22Rv1 (cell line): ENCODE data around the gene IFNAR1.

Experiments used
- H3K27ac ChIP-seq: fragments of 450-650 bp; 2 replicates; pipeline ENCODE4 v1.5.1; 2017
- ZFX ChIP-seq: fragments of 450-650 bp; IDR thresholded peaks from 2 replicates; pipeline ENCODE4 v1.6.1; 2017; ENCODE audit warnings: antibody characterized with exemption, borderline replicate concordance
- TF ChIP-seq, protein P1 (sequence below): fragments of 450-650 bp; IDR thresholded peaks from 2 replicates; pipeline ENCODE4 v1.5.1; 2017; ENCODE audit warnings: mild to moderate bottlenecking

IFNAR1 gene

DNA sequence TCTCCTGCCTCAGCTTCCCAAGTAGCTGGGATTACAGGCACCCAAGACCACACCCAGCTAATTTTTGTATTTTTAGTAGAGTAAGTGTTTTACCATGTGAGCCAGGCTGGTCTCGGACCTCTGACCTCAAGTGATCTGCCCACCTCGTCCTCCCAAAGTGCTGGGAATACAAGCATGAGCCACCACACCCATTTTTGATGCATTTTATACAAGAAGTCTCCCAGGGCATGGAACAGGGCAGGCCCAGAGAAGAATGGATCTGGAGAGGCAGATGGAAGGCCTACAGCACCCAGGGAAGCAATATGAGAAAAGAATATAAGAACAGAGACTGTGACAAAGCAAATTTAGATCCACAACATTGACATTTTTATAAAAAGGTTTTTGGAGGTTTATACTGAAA lies 18.8 kb upstream of the IFNAR1 start:
- TF ChIP-seq ZFX, result no peak
- no peak overlapping the region for H3K27ac ChIP-seq

DNA sequence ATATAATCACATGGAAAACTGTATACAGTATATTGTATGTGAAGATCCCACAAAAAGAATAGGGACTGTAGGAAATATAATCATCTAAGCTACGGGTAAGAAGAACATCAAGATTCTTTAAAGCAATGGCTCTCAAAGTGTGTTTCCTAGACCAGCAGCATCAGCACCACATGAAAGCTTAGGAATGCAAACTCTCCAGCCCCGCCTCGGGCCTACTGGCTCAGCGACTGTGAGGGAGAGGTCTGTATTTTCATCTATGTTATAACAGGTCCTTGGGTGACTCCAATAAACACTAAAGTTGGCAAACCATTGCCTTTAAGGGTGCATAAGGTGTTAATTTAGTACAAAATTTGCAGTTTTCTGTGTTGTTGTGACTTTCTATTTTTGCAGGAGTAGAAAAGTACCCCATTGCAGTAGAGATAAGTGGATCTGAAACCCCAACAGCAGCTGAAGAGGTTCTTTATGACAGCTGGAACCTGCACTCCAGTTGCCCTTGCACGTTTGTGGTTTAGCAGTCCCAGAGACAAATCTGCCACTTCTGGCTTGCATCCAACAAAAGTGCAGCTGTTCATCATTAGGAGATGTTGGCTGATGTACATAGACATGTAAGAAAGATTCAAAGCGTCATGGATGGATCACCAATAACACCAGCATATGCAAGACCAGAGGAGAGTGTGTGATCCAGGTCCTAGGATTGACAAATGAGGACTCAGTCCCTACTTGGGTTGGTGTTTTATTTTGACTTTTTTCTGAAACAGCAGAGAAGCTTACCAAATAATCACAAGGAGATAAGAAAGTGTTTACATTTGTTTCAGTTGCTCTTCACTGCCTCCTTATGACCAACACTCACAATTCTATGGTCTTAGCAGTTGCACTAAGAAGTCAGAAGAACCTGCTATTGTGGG lies 15.9 kb upstream of the IFNAR1 start:
- H3K27ac ChIP-seq, result no peak overlapping the region
- no peak for TF ChIP-seq ZFX

DNA sequence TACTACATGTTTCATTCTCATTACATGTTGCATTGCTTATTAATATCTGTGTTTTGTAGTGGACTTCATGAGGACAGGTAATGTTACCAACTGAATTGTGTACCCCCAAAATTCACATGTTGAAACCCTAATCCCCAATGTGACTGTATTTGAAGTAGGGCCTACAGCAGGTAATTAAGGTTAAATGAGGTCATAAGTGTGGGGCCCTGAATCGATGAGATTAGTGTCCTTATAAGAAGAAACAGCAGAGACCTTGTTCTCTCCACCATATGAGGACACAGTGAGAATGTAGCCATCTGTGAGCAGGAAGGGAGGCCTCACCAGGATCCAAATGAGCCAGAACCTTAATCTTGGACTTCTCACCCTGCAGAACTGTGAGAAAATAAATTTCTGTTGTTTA lies 15.0 kb upstream of the IFNAR1 start:
- no peak overlapping the region for H3K27ac ChIP-seq
- TF ChIP-seq ZFX, result no peak
- TF ChIP-seq, protein P1, sequence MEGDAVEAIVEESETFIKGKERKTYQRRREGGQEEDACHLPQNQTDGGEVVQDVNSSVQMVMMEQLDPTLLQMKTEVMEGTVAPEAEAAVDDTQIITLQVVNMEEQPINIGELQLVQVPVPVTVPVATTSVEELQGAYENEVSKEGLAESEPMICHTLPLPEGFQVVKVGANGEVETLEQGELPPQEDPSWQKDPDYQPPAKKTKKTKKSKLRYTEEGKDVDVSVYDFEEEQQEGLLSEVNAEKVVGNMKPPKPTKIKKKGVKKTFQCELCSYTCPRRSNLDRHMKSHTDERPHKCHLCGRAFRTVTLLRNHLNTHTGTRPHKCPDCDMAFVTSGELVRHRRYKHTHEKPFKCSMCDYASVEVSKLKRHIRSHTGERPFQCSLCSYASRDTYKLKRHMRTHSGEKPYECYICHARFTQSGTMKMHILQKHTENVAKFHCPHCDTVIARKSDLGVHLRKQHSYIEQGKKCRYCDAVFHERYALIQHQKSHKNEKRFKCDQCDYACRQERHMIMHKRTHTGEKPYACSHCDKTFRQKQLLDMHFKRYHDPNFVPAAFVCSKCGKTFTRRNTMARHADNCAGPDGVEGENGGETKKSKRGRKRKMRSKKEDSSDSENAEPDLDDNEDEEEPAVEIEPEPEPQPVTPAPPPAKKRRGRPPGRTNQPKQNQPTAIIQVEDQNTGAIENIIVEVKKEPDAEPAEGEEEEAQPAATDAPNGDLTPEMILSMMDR, result no peak

DNA sequence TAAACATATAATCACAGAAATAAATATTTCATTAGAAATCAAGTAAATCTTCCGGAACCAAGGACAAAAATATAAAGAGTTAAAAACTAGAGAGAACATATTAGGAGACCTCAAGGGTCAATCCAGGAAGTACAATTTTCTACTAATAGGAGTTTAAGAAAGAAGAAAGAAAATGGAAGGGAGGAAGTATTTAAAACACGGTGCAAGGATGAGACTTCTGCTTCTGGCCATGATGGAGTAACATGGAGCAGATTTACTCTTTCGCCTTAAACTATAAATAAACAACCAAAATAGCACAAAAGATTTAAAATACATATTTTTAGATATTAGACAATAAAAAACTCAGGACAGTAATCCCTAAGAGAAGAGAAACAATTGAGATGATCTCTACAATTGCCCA lies 12.6 kb upstream of the IFNAR1 start:
- TF ChIP-seq ZFX, result no peak
- TF ChIP-seq, protein P1, result no peak
- H3K27ac ChIP-seq, result no peak overlapping the region

DNA sequence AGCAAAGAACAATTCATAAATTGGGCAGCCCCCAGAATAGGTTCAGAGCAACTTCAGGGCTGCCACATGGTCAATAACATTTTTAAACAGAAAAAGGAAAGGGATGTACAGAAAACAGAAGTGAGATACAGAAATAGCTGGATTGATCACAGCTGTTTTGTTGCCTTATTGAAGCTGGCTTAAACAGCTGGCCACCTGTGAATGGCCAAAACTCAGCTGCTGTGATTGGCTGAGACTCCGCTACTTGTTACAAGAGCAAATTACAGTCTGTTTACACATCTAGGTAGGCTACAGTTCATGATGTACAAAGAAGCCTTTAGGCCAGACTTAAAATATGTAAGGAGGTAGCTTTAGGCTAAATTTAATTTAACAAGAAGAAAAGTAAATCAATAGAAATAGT lies 11.6 kb upstream of the IFNAR1 start:
- TF ChIP-seq ZFX, result no peak
- TF ChIP-seq, protein P1, result no peak
- no peak overlapping the region for H3K27ac ChIP-seq

DNA sequence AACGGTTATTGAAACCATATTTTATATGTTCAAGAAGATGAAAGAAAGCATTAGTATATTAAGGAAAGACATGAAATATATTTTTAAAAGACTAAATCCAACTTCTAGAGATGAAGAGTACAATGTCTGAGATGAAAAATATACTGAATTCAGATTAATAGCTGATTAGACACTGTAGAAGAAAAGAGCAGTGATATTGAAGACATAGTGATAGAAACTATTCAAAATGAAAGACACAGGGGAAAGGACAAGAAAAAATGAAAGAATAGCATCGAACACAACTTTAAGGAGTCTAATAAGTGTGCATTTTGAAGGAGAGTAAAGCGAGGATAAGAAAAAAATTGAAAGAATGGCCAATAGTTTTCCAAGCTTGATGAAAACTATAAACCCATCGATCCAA lies 11.2 kb upstream of the IFNAR1 start:
- TF ChIP-seq, protein P1, result no peak
- TF ChIP-seq ZFX, result no peak
- no peak overlapping the region for H3K27ac ChIP-seq

DNA sequence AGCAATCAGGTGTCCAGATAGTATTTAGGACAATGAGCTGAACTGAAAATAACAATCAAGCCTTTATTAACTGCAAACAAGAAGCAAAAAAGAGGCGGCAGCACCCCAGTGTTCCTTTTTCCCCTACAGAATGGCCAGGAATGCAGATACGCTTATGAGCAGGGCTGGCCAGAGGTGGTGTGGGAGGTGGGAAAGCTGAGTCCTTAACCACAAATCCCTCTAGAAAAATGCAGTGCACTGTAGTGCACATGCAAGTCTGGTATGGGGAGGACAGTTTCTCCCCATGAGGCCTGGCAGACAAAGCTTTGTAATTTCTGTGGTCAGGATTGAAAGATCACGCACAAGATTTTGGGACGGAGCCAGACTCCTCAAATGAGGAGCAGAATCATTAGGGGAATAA lies 10.7 kb upstream of the IFNAR1 start:
- TF ChIP-seq, protein P1, result no peak
- TF ChIP-seq ZFX, result no peak
- H3K27ac ChIP-seq, result no peak overlapping the region

DNA sequence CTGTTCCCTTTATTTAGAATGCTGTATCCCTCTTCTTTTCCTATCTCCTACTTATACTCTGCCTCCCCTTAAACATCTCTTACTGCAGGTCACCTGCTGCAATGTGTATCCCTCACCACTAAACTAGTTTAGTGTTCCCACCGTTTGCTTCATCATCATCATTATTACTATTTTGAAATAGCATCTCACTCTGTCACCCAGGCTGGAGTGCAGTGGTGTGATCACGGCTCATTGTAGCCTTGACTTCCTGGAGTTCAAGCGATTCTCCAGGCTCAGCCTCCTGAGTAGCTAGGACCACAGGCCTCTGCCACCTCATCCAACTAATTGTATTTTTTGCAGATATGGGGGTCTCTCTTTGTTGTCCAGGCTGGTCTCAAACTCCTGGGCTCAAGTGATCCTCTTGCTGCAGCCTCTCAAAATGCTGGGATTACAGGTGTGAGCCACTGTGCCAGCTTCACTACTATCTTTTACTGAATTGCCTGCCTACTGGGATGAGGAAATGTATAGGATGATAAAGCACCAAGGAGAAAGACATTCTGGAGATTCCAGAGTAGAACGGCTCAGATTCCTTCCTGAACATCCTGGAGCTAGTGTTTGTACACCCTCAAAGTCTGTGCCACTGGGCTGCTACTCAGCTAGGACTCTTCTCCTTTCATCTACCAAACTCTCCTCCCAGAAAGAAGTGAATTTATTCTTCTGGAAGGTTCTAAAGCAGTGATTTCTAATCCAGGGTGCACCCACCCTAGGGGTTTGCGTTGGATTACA lies 8.6 kb upstream of the IFNAR1 start:
- H3K27ac ChIP-seq, result no peak overlapping the region
- no peak for TF ChIP-seq ZFX
- TF ChIP-seq, protein P1, result no peak
